ENCODE measurements around the gene SEMA3A.

- TF ChIP-seq CTCF (IDR thresholded peaks at IDR 0.05; ENCODE audit: poor library complexity, severe bottlenecking), result no peak
- TF ChIP-seq EP300 (conservative IDR thresholded peaks at IDR 0.05; ENCODE audit: poor library complexity, severe bottlenecking), result no peak
- no peak for TF ChIP-seq REST (IDR thresholded peaks at IDR 0.05; ENCODE audit: borderline replicate concordance)
- no peak for TF ChIP-seq POLR2AphosphoS5 (IDR thresholded peaks at IDR 0.05)
Observed at GRCh38 chr7:84175461-84175860, 19.1 kb downstream of the SEMA3A start.

Data from neural cell (in vitro differentiated cells).